ENCODE results near the gene DNAJC5.

DNAJC5 gene

GRCh38 chr20:63933646-63934045, 38.7 kb downstream of the DNAJC5 start:
- no peak overlapping the region for H3K4me2 ChIP-seq (ENCODE audit: low read length)
- H3K79me2 ChIP-seq (ENCODE audit: insufficient read depth, low read length), result no peaks in the 10 kb centered on the region
- H3K9ac ChIP-seq (ENCODE audit: low read length), result no peak overlapping the region
- no peaks in the 10 kb centered on the region for H3K9me3 ChIP-seq (ENCODE audit: low read length)
- no peaks in the 10 kb centered on the region for H3F3A ChIP-seq (ENCODE audit: insufficient read depth, low read length)
- no peak overlapping the region for H3K27ac ChIP-seq (ENCODE audit: low read depth, low read length, poor library complexity, severe bottlenecking)
- H2AFZ ChIP-seq (ENCODE audit: low read length), result no peak overlapping the region
- H3K4me1 ChIP-seq (ENCODE audit: insufficient read depth, low read length, severe bottlenecking), result no peaks in the 10 kb centered on the region
- no peak for TF ChIP-seq CTCF (IDR thresholded peaks at IDR 0.05; ENCODE audit: low read length)
- TF ChIP-seq EZH2 (IDR thresholded peaks at IDR 0.05; ENCODE audit: borderline replicate concordance, low read length), result no peak
- H3K9me2 ChIP-seq (ENCODE audit: low read depth, low read length), result no peaks in the 10 kb centered on the region
- no peak overlapping the region for H3K4me3 ChIP-seq (ENCODE audit: low read depth, low read length, poor library complexity, severe bottlenecking)
- H3K36me3 ChIP-seq (ENCODE audit: insufficient read depth, low read length), result peaks cover 77% of the 10 kb centered on the region
- H4K20me1 ChIP-seq (ENCODE audit: insufficient read depth, low read length), result no peaks in the 10 kb centered on the region
- H3K27me3 ChIP-seq (ENCODE audit: insufficient read depth, low read length), result no peaks in the 10 kb centered on the region

GRCh38 chr20:63934271-63935068, 39.5 kb downstream of the DNAJC5 start:
- TF ChIP-seq CTCF (IDR thresholded peaks at IDR 0.05; ENCODE audit: low read length), result peak; percentile 63
- no peak for TF ChIP-seq EZH2 (IDR thresholded peaks at IDR 0.05; ENCODE audit: borderline replicate concordance, low read length)
- H3K27ac ChIP-seq (ENCODE audit: low read depth, low read length, poor library complexity, severe bottlenecking), result no peak overlapping the region
- no peaks in the 10 kb centered on the region for H3F3A ChIP-seq (ENCODE audit: insufficient read depth, low read length)
- no peak overlapping the region for H3K4me3 ChIP-seq (ENCODE audit: low read depth, low read length, poor library complexity, severe bottlenecking)
- H3K27me3 ChIP-seq (ENCODE audit: insufficient read depth, low read length), result no peaks in the 10 kb centered on the region
- no peaks in the 10 kb centered on the region for H3K9me2 ChIP-seq (ENCODE audit: low read depth, low read length)
- no peak overlapping the region for H2AFZ ChIP-seq (ENCODE audit: low read length)
- no peaks in the 10 kb centered on the region for H3K4me1 ChIP-seq (ENCODE audit: insufficient read depth, low read length, severe bottlenecking)
- peaks cover 76% of the 10 kb centered on the region for H3K36me3 ChIP-seq (ENCODE audit: insufficient read depth, low read length)
- H3K79me2 ChIP-seq (ENCODE audit: insufficient read depth, low read length), result no peaks in the 10 kb centered on the region
- H3K9me3 ChIP-seq (ENCODE audit: low read length), result no peaks in the 10 kb centered on the region
- no peaks in the 10 kb centered on the region for H4K20me1 ChIP-seq (ENCODE audit: insufficient read depth, low read length)
- no peak overlapping the region for H3K4me2 ChIP-seq (ENCODE audit: low read length)
- H3K9ac ChIP-seq (ENCODE audit: low read length), result no peak overlapping the region

- H3K36me3 ChIP-seq (ENCODE audit: insufficient read depth, low read length), result peaks cover 73% of the 10 kb centered on the region
- H3K9me3 ChIP-seq (ENCODE audit: low read length), result no peaks in the 10 kb centered on the region
- no peak overlapping the region for H3K9ac ChIP-seq (ENCODE audit: low read length)
- H3K79me2 ChIP-seq (ENCODE audit: insufficient read depth, low read length), result no peaks in the 10 kb centered on the region
- no peak overlapping the region for H3K27ac ChIP-seq (ENCODE audit: low read depth, low read length, poor library complexity, severe bottlenecking)
- H3K4me3 ChIP-seq (ENCODE audit: low read depth, low read length, poor library complexity, severe bottlenecking), result no peak overlapping the region
- H3K4me2 ChIP-seq (ENCODE audit: low read length), result no peak overlapping the region
- H3K4me1 ChIP-seq (ENCODE audit: insufficient read depth, low read length, severe bottlenecking), result no peaks in the 10 kb centered on the region
- H3K9me2 ChIP-seq (ENCODE audit: low read depth, low read length), result no peaks in the 10 kb centered on the region
- H4K20me1 ChIP-seq (ENCODE audit: insufficient read depth, low read length), result no peaks in the 10 kb centered on the region
- no peaks in the 10 kb centered on the region for H3K27me3 ChIP-seq (ENCODE audit: insufficient read depth, low read length)
- H2AFZ ChIP-seq (ENCODE audit: low read length), result no peak overlapping the region
- H3F3A ChIP-seq (ENCODE audit: insufficient read depth, low read length), result no peaks in the 10 kb centered on the region
- TF ChIP-seq CTCF (IDR thresholded peaks at IDR 0.05; ENCODE audit: low read length), result no peak
- no peak for TF ChIP-seq EZH2 (IDR thresholded peaks at IDR 0.05; ENCODE audit: borderline replicate concordance, low read length)
Measured at GRCh38 chr20:63935447-63935846, 40.5 kb downstream of the DNAJC5 start.
